GM23338 (cell line): ENCODE data around the gene TUBA8. TPM values are rescaled to one million over a fixed set of nuclear protein-coding genes. Genes with fewer than 3 reads are reported as not detected.
"Not testable (repeated sequence)": the region's sequence is repeated elsewhere in the genome, so short reads cannot be mapped to it uniquely, and the experiment has no call there.

ENCODE experiments used
- ATAC-seq: fragments of 200-7000 bp; cut with Tn5 transposase; 3 replicates; pipeline ENCODE4 v1.9.1; 2020
- DNase-seq: peaks from one replicate; pipeline ENCODE4 v3.0.0-alpha.2; 2015; ENCODE audit warnings: low spot score
- H2AFZ ChIP-seq: fragments of 200-600 bp; sonication (generic); 2 replicates; pipeline ENCODE4 v1.8.0; 2016; ENCODE audit warnings: antibody characterized with exemption, mild to moderate bottlenecking, moderate library complexity
- H3F3A ChIP-seq: fragments of 200-600 bp; sonication (generic); replicated peaks from 2 replicates; pipeline ENCODE4 v1.8.0; 2017; ENCODE audit warnings: antibody characterized with exemption, mixed run types, low read depth
- H3K27ac ChIP-seq: fragments of 200-600 bp; sonication (generic); 2 replicates; pipeline ENCODE4 v1.6.1; 2016; ENCODE audit warnings: low read depth
- H3K27me3 ChIP-seq: fragments of 200-600 bp; sonication (generic); 2 replicates; pipeline ENCODE4 v1.8.0; 2016; ENCODE audit warnings: mild to moderate bottlenecking, mixed run types, moderate library complexity; ENCODE audit not compliant: insufficient read depth
- H3K36me3 ChIP-seq: fragments of 200-600 bp; sonication (generic); 2 replicates; pipeline ENCODE4 v1.8.0; 2016; ENCODE audit warnings: mild to moderate bottlenecking; ENCODE audit not compliant: insufficient read depth
- H3K4me1 ChIP-seq: fragments of 200-600 bp; sonication (generic); 2 replicates; pipeline ENCODE4 v1.8.0; 2016; ENCODE audit warnings: mild to moderate bottlenecking, moderate library complexity; ENCODE audit not compliant: insufficient read depth
- H3K4me2 ChIP-seq: fragments of 200-600 bp; sonication (generic); 2 replicates; pipeline ENCODE4 v1.7.1; 2017; ENCODE audit warnings: mixed run types
- H3K4me3 ChIP-seq: fragments of 200-600 bp; sonication (generic); 2 replicates; pipeline ENCODE4 v1.6.1; 2016; ENCODE audit warnings: mixed run types
- H3K79me2 ChIP-seq: fragments of 200-600 bp; sonication (generic); replicated peaks from 2 replicates; pipeline ENCODE4 v1.8.0; 2017; ENCODE audit warnings: mild to moderate bottlenecking; ENCODE audit not compliant: insufficient read depth
- H3K9me2 ChIP-seq: fragments of 200-600 bp; sonication (generic); 2 replicates; pipeline ENCODE4 v1.8.0; 2017; ENCODE audit not compliant: insufficient read depth
- H4K20me1 ChIP-seq: fragments of 200-600 bp; sonication (generic); replicated peaks from 2 replicates; pipeline ENCODE4 v1.8.0; 2017; ENCODE audit warnings: mild to moderate bottlenecking; ENCODE audit not compliant: insufficient read depth
- H3K27ac Mint-ChIP-seq: 2 replicates; pipeline ENCODE4 v1.8.0; 2020; ENCODE audit warnings: inconsistent platforms, mild to moderate bottlenecking, moderate library complexity, mixed read lengths
- H3K27me3 Mint-ChIP-seq: 3 replicates; pipeline ENCODE4 v1.8.0; 2022; ENCODE audit warnings: low read depth, mild to moderate bottlenecking, moderate library complexity, mixed read lengths, inconsistent platforms; ENCODE audit not compliant: insufficient read depth, poor library complexity
- H3K36me3 Mint-ChIP-seq: 3 replicates; pipeline ENCODE4 v1.8.0; 2021; ENCODE audit warnings: low read depth, mild to moderate bottlenecking, inconsistent platforms, moderate library complexity, mixed read lengths
- H3K4me1 Mint-ChIP-seq: 3 replicates; pipeline ENCODE4 v1.8.0; 2020; ENCODE audit warnings: mild to moderate bottlenecking, inconsistent platforms, mixed read lengths
- H3K4me3 Mint-ChIP-seq: 3 replicates; pipeline ENCODE4 v1.8.0; 2021; ENCODE audit warnings: moderate library complexity, mild to moderate bottlenecking, inconsistent platforms, mixed read lengths
- H3K9me3 Mint-ChIP-seq: 3 replicates; pipeline ENCODE4 v1.8.0; 2020; ENCODE audit warnings: moderate library complexity, mild to moderate bottlenecking, inconsistent platforms, mixed read lengths
- EZH2 ChIP-seq: fragments of 200-600 bp; sonication (generic); IDR thresholded peaks from one replicate; pipeline ENCODE4 v1.8.0; 2017; ENCODE audit warnings: antibody characterized with exemption, mild to moderate bottlenecking, low read depth; ENCODE audit not compliant: unreplicated experiment
- JUNB ChIP-seq: IDR thresholded peaks from one replicate; pipeline ENCODE4 v1.6.1; 2016; ENCODE audit warnings: antibody characterized with exemption; ENCODE audit not compliant: unreplicated experiment
- POLR2AphosphoS5 ChIP-seq: IDR thresholded peaks from 2 replicates; pipeline ENCODE4 v1.6.1; 2016; ENCODE audit warnings: antibody characterized with exemption, low read depth
- STAT1 ChIP-seq: IDR thresholded peaks from one replicate; pipeline ENCODE4 v1.6.1; 2016; ENCODE audit warnings: antibody characterized with exemption; ENCODE audit not compliant: unreplicated experiment
- ZNF114 ChIP-seq: fragments of 250-450 bp; sonication (Bioruptor Pico); IDR thresholded peaks from 2 replicates; pipeline ENCODE4 v1.5.0; 2020; ENCODE audit warnings: mild to moderate bottlenecking, moderate library complexity
- polyA plus RNA-seq: library from polyadenylated mRNA; unstranded; fragments of >200 nt; fragmentation: Nextera tagmentation; extraction: Ambion mirVana; gene quantifications from 2 replicates; pipeline ENCODE4 v1.2.1, GENCODE V29; 2016
- total RNA-seq: library from RNA; depleted of rRNA; stranded (reverse); fragments of >200 nt; shearing (Covaris generic); gene quantifications from 2 replicates; pipeline ENCODE4 v1.2.3, GENCODE V29; 2014
- TF ChIP-seq, protein P1 (sequence below), 2 experiments: fragments of 200-600 bp in 1 of 2; sonication (generic) in 1 of 2; conservative IDR thresholded peaks; 2 replicates each; pipeline versions ENCODE4 v1.5.1 to v1.6.1; 2016 to 2017; ENCODE audit warnings: antibody characterized with exemption in 2 of 2, low read depth in 2 of 2, mild to moderate bottlenecking in 2 of 2, moderate library complexity in 1 of 2

The TUBA8 gene
- total and polyA plus RNA-seq, 2 experiments from 2014 or later = 0.31 to 0.48 TPM

DNA sequence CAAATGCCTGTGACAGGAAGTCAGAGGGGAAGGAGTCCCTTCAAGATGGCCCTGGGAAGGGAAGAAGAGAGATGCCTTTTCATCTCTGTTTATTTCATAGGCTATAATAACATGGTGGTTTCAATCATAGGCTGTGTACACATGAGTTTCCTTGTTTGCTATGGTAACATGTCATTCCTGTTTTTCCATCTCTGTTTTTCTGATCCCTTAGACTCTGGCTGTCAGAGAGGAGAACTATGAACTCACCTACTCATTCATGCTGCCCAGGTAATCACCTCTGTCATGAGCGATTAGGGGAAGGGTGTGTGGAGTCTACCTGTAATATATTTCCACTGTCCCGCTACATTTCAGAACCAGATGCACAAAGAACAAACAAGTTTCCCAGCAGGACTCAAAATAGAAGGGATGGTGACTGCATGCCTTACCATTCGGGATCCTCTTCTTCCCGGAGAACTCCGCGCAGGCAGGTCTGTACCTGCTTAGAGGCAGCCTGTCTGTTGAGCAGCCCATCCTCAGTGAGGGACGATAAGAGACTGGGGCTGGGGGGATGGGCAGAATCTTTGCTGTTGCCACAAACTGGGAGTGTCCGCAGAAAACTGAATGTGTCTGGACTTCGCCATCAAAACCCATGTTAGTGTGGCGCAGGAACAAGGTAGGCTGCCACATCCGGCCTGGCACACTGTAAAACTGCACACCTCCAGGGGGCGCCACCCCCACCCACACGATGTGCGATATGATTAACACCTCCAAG is 39.9 kb upstream of the TUBA8 start (continued):
- no peak for TF ChIP-seq JUNB
- TF ChIP-seq, protein P1, sequence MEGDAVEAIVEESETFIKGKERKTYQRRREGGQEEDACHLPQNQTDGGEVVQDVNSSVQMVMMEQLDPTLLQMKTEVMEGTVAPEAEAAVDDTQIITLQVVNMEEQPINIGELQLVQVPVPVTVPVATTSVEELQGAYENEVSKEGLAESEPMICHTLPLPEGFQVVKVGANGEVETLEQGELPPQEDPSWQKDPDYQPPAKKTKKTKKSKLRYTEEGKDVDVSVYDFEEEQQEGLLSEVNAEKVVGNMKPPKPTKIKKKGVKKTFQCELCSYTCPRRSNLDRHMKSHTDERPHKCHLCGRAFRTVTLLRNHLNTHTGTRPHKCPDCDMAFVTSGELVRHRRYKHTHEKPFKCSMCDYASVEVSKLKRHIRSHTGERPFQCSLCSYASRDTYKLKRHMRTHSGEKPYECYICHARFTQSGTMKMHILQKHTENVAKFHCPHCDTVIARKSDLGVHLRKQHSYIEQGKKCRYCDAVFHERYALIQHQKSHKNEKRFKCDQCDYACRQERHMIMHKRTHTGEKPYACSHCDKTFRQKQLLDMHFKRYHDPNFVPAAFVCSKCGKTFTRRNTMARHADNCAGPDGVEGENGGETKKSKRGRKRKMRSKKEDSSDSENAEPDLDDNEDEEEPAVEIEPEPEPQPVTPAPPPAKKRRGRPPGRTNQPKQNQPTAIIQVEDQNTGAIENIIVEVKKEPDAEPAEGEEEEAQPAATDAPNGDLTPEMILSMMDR (conservative IDR thresholded peaks at IDR 0.05; ENCODE audit: low read depth in 2 of 2) = peak; percentile 48 to 73

DNA sequence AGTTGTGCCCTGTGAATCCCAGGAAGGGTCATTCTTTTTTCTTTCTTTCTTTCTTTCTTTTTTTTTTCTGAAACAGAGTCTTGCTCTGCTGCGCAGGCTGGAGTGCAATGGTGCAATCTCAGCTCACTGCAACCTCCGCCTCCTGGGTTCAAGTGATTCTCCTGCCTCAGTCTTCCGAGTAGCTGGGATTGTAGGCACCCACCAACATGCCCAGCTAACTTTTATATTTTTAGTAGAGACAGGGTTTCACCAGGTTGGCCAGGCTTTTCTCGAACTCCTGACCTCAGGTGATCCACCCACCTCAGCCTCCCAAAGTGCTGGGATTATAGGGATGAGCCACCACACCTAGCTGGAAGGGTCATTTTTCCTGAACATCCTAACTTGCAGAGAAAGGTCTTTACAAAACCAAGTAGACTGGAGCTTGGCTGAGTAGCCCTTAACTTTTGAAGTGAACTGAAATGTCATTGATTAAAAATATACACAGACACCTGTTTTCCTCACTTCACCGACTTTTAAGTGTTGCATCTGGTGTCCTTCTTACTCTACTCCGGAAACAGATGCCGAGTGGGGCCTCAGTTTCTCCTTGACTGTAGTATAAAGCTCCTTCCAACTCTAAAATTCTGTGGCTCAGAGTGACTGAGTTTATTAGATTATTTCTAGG is 39.2 kb upstream of the TUBA8 start:
- H3K27ac ChIP-seq, H3K36me3 Mint-ChIP-seq, H3K4me3 Mint-ChIP-seq, H3K9me3 Mint-ChIP-seq, DNase-seq, H3K79me2 ChIP-seq, H4K20me1 ChIP-seq, ATAC-seq, H3K4me1 ChIP-seq, H3K4me3 ChIP-seq, H3K9me2 ChIP-seq, H2AFZ ChIP-seq, H3F3A ChIP-seq, H3K27me3 Mint-ChIP-seq, H3K4me1 Mint-ChIP-seq, H3K27me3 ChIP-seq, H3K4me2 ChIP-seq, H3K27ac Mint-ChIP-seq, H3K36me3 ChIP-seq: not testable (repeated sequence)
- TF ChIP-seq, protein P1 (conservative IDR thresholded peaks at IDR 0.05; ENCODE audit: low read depth in 2 of 2) = 0 out of 4 replicates have a peak, but pooled peaks of 1 of the 2 experiments have one; percentile 6

DNA sequence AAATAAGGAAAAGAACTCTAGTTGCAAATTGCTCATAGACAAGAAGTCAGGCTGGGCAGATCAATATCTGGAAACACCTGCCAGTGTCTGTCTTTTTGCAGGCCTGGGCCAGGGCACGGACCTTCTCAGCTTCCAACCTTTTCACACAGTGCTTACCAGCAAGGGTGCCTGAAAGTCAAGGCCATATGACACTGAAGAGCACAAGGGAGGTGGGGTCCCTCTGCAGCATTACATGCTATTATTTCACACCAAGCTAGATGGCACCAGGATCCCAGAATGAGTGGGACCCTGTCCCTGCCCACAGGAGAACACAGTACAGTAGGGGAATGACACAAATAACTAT is 38.7 kb upstream of the TUBA8 start:
- no peak overlapping the region for H3K27ac ChIP-seq
- no peaks in the 10 kb centered on the region for H3K27me3 ChIP-seq
- DNase-seq (no peak), ATAC-seq (no peak)
- no peak overlapping the region for H2AFZ ChIP-seq
- no peaks in the 10 kb centered on the region for H3K36me3 ChIP-seq
- TF ChIP-seq JUNB = no peak
- no peak for TF ChIP-seq EZH2
- no peak for TF ChIP-seq STAT1
- no peak for TF ChIP-seq ZNF114
- TF ChIP-seq POLR2AphosphoS5 = no peak
- H3K4me1 Mint-ChIP-seq = peaks cover 5% of the 10 kb centered on the region
- no peak overlapping the region for H3K27ac Mint-ChIP-seq
- H3K4me3 ChIP-seq = no peak overlapping the region
- H3F3A ChIP-seq = no peaks in the 10 kb centered on the region
- no peaks in the 10 kb centered on the region for H3K9me2 ChIP-seq
- no peaks in the 10 kb centered on the region; the same call in 1 of the 2 replicates for H3K79me2 ChIP-seq
- no peaks in the 10 kb centered on the region for H4K20me1 ChIP-seq
- peaks cover 3% of the 10 kb centered on the region; the same call in 1 of the 2 replicates for H3K4me1 ChIP-seq
- H3K4me3 Mint-ChIP-seq = no peak overlapping the region
- no peak overlapping the region for H3K4me2 ChIP-seq
- no peaks in the 10 kb centered on the region for H3K9me3 Mint-ChIP-seq
- no peaks in the 10 kb centered on the region for H3K36me3 Mint-ChIP-seq
- peaks cover 3% of the 10 kb centered on the region for H3K27me3 Mint-ChIP-seq
